ENCODE data around the gene ACP2. TPM values are rescaled to one million over a fixed set of nuclear protein-coding genes. Genes with fewer than 3 reads are reported as not detected.

Gene ACP2
- total and polyA plus RNA-seq, 8 donors = 37.1 to 59.9 (median 41.4) TPM

DNA sequence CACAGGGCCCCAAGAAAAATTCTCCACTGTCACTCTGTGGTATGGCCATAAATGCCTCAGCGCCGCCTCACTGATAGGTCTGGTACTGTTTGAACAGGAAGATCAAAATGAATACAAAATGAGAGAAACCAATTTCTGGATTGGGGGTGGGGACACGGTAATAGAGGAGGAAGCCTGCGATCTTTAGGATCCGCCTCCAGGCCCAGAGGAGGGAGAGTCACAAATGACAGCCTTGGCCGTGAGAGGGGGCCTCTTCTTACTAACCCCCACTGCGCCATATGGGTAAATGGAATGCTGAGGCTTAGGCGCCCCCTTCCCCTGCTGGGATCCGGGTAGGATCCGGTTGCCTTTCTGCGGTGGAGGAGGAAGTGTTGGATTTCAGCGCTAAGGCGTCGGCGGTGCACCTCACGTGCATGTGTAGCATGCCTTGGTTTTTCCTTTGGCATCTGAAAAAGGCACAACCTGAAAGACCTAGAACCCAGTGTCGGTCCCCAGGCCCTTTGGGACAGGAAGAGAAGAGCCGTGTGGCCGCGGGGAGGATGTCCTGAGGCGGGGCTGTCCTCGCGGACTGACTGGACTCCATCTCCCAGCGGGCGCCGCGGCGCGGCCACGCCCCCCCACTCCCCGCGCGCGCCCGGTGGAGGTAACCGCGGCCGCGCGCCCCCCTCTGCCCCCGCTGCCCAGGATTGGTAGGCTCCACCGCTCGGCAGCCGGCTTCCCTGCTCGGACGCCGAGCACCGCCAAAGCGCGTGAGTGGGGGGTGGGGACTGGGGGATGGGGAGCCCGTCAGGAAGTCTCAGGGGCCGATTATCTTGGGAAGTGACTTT, 20.6 kb upstream of the ACP2 start:
- DNase-seq (peak; percentile 85 to 96 (median 90)), ATAC-seq (peak; percentile 94)
- intact Hi-C loops (cut with DNase I) = no loop called here
- peak overlapping the region; percentile 87 to 96 for H3K27ac ChIP-seq
- H3K4me1 ChIP-seq = peaks cover 16 to 42% of the 10 kb centered on the region in 2 donors
- H3K36me3 ChIP-seq = peaks cover 0 to 3% of the 10 kb centered on the region in 2 donors
- H3K27me3 ChIP-seq = no peaks in the 10 kb centered on the region
- no peaks in the 10 kb centered on the region for H3K9me3 ChIP-seq
- TF ChIP-seq CTCF (IDR thresholded peaks at IDR 0.05) = no peak
- H3K4me3 ChIP-seq = peak overlapping the region; percentile 68 to 76

DNA sequence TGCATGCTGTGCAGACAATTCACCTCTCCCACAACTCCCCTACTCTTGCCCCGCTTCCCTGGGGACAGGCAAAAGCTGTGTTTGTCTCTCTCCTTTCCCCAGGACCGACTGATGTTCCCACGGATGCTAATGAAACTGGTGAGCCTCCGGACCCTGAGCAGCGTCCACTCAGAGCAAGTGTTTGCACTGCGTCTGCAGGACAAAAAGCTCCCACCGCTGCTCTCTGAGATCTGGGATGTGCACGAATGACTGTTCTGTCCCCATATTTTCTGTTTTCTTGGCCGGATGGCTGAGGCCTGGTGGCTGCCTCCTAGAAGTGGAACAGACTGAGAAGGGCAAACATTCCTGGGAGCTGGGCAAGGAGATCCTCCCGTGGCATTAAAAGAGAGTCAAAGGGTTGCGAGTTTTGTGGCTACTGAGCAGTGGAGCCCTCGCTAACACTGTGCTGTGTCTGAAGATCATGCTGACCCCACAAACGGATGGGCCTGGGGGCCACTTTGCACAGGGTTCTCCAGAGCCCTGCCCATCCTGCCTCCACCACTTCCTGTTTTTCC, 19.9 kb upstream of the ACP2 start:
- no peaks in the 10 kb centered on the region for H3K27me3 ChIP-seq
- ATAC-seq (no peak), DNase-seq (no peak)
- no peaks in the 10 kb centered on the region for H3K36me3 ChIP-seq
- no peaks in the 10 kb centered on the region for H3K9me3 ChIP-seq
- H3K27ac ChIP-seq = peak overlapping the region; percentile 87 to 96
- H3K4me3 ChIP-seq = peak overlapping the region; percentile 68 to 76
- peaks cover 16 to 42% of the 10 kb centered on the region in 2 donors for H3K4me1 ChIP-seq
- intact Hi-C loops (cut with DNase I) = no loop called here
- no peak for TF ChIP-seq CTCF (IDR thresholded peaks at IDR 0.05)

GRCh38 chr11:47267876-47268275, 19.3 kb upstream of the ACP2 start:
- H3K9me3 ChIP-seq = no peaks in the 10 kb centered on the region
- no peak for DNase-seq
- peak overlapping the region in 1 of 2 donors; percentile 87 for H3K27ac ChIP-seq
- H3K27me3 ChIP-seq = no peaks in the 10 kb centered on the region
- peaks cover 16 to 42% of the 10 kb centered on the region in 2 donors for H3K4me1 ChIP-seq
- H3K36me3 ChIP-seq = no peaks in the 10 kb centered on the region
- no peak for ATAC-seq
- H3K4me3 ChIP-seq = no peak overlapping the region
- no peak for TF ChIP-seq CTCF (IDR thresholded peaks at IDR 0.05)
- intact Hi-C loops (cut with DNase I) = no loop called here

- peaks cover 0 to 9% of the 10 kb centered on the region in 2 donors for H3K36me3 ChIP-seq
- TF ChIP-seq CTCF (IDR thresholded peaks at IDR 0.05) = no peak
- no peak for DNase-seq
- ATAC-seq = no peak
- H3K9me3 ChIP-seq = no peaks in the 10 kb centered on the region
- no peak overlapping the region for H3K4me3 ChIP-seq
- H3K27ac ChIP-seq = no peak overlapping the region
- intact Hi-C loops (cut with DNase I) = no loop called here
- H3K4me1 ChIP-seq = peaks cover 10 to 24% of the 10 kb centered on the region in 2 donors
- no peaks in the 10 kb centered on the region for H3K27me3 ChIP-seq
Measured at GRCh38 chr11:47264521-47264920, 15.9 kb upstream of the ACP2 start.

- Histone ChIP-seq H3K36me3 (peaks cover 0 to 9% of the 10 kb centered on the region in 2 donors), H3K27me3 (no peaks in the 10 kb centered on the region), H3K9me3 (no peaks in the 10 kb centered on the region), H3K27ac (no peak overlapping the region), H3K4me1 (peaks cover 10 to 26% of the 10 kb centered on the region in 2 donors), H3K4me3 (no peak overlapping the region)
- ATAC-seq (no peak), DNase-seq (no peak)
- TF ChIP-seq CTCF (IDR thresholded peaks at IDR 0.05) = no peak
- intact Hi-C loops (cut with DNase I) = no loop called here
Measured at GRCh38 chr11:47264119-47264518, 15.5 kb upstream of the ACP2 start.

All from left lung (tissue), 10 donors.